ENCODE measurements around the gene C1R. TPM values are rescaled to one million over a fixed set of nuclear protein-coding genes. Genes with fewer than 3 reads are reported as not detected.

The C1R gene
- total RNA-seq, 1 experiment from 2014 or later: 9.6 TPM

GRCh38 chr12:7139200-7139599 lies 47.0 kb upstream of the C1R start:
- Histone ChIP-seq H3K9me2 (replicated peaks; ENCODE audit: low read length) (no peaks in the 10 kb centered on the region), H3F3A (ENCODE audit: low read length, unreplicated experiment) (no peaks in the 10 kb centered on the region), H3K27me3 (ENCODE audit: low read length) (no peaks in the 10 kb centered on the region), H3K27ac (ENCODE audit: low read length) (no peak overlapping the region), H3K36me3 (ENCODE audit: low read depth, low read length) (no peaks in the 10 kb centered on the region), H3K9ac (ENCODE audit: low read length) (no peak overlapping the region), H3K4me2 (ENCODE audit: low read length) (no peak overlapping the region), H2AFZ (ENCODE audit: low read length) (no peak overlapping the region), H3K9me3 (ENCODE audit: low read length) (no peaks in the 10 kb centered on the region), H3K4me3 (ENCODE audit: low read length) (no peak overlapping the region), H3K79me2 (ENCODE audit: low read length) (no peaks in the 10 kb centered on the region), H4K20me1 (ENCODE audit: low read length) (no peaks in the 10 kb centered on the region), H3K4me1 (ENCODE audit: insufficient read depth, low read length) (no peaks in the 10 kb centered on the region)
- intact Hi-C loops (cut with micrococcal nuclease): no loop called here
- ATAC-seq: no peak
- POLR2A ChIA-PET (ENCODE audit: unreplicated experiment): no interaction called here
- CTCF ChIA-PET: no interaction called here
- TF ChIP-seq EZH2 (IDR thresholded peaks at IDR 0.05; ENCODE audit: low read length, unreplicated experiment) (no peak), EZH2phosphoT487 (IDR thresholded peaks at IDR 0.05; ENCODE audit: borderline replicate concordance, low read length) (no peak)
- TF ChIP-seq, protein P1, sequence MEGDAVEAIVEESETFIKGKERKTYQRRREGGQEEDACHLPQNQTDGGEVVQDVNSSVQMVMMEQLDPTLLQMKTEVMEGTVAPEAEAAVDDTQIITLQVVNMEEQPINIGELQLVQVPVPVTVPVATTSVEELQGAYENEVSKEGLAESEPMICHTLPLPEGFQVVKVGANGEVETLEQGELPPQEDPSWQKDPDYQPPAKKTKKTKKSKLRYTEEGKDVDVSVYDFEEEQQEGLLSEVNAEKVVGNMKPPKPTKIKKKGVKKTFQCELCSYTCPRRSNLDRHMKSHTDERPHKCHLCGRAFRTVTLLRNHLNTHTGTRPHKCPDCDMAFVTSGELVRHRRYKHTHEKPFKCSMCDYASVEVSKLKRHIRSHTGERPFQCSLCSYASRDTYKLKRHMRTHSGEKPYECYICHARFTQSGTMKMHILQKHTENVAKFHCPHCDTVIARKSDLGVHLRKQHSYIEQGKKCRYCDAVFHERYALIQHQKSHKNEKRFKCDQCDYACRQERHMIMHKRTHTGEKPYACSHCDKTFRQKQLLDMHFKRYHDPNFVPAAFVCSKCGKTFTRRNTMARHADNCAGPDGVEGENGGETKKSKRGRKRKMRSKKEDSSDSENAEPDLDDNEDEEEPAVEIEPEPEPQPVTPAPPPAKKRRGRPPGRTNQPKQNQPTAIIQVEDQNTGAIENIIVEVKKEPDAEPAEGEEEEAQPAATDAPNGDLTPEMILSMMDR (conservative IDR thresholded peaks at IDR 0.05; ENCODE audit: low read depth, low read length): no peak
- no TSS peak for BruUV-seq (replicated peaks)
- no peak for DNase-seq

DNA sequence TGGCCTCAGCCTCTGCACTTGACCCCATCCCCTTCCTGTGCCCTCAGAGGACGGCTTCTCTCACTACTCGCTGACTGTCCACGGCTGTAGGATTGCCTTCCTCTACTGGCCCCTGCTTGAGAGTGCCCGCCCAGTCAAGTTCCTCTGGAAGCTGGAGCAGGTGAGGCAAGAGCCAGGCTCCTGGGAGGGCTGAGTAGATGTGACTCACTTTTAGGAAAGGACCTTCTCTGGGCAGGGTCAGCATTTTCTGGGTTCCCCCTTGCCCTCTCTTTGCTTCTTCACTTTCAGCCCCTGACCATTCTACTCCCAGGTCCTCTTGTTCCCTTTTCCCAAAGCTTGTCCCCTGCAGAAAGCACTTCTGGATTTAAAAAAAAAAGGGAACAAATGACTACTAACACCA lies 45.7 kb upstream of the C1R start:
- Histone ChIP-seq H3K4me2 (ENCODE audit: low read length) (no peak overlapping the region), H4K20me1 (ENCODE audit: low read length) (no peaks in the 10 kb centered on the region), H3K9me2 (replicated peaks; ENCODE audit: low read length) (no peaks in the 10 kb centered on the region), H2AFZ (ENCODE audit: low read length) (no peak overlapping the region), H3K27ac (ENCODE audit: low read length) (no peak overlapping the region), H3K4me3 (ENCODE audit: low read length) (no peak overlapping the region), H3K9ac (ENCODE audit: low read length) (no peak overlapping the region), H3F3A (ENCODE audit: low read length, unreplicated experiment) (no peaks in the 10 kb centered on the region), H3K4me1 (ENCODE audit: insufficient read depth, low read length) (no peaks in the 10 kb centered on the region), H3K9me3 (ENCODE audit: low read length) (no peaks in the 10 kb centered on the region), H3K79me2 (ENCODE audit: low read length) (no peaks in the 10 kb centered on the region), H3K36me3 (ENCODE audit: low read depth, low read length) (no peaks in the 10 kb centered on the region), H3K27me3 (ENCODE audit: low read length) (no peaks in the 10 kb centered on the region)
- TF ChIP-seq EZH2phosphoT487 (IDR thresholded peaks at IDR 0.05; ENCODE audit: borderline replicate concordance, low read length) (no peak), EZH2 (IDR thresholded peaks at IDR 0.05; ENCODE audit: low read length, unreplicated experiment) (no peak)
- TF ChIP-seq, protein P1 (conservative IDR thresholded peaks at IDR 0.05; ENCODE audit: low read depth, low read length): no peak
- CTCF ChIA-PET: no interaction called here
- no peak for ATAC-seq
- intact Hi-C loops (cut with micrococcal nuclease): no loop called here
- no TSS peak for BruUV-seq (replicated peaks)
- POLR2A ChIA-PET (ENCODE audit: unreplicated experiment): no interaction called here
- no peak for DNase-seq

DNA sequence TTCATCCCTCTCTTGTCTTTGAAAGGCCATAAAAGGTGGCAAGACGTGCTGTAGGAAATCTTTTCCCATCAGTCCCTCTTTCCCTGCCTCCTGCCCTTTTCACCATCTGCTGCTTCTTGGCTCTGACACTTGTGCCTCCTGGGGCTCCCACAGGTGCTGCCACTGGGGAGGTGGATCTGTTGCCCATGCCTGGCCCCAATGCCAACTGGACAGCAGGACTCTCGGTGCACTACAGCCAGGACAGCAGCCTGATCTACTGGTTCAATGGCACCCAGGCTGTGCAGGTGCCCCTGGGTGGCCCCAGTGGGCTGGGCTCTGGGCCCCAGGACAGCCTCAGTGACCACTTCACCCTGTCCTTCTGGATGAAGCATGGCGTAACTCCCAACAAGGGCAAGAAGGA lies 44.4 kb upstream of the C1R start:
- Histone ChIP-seq H3K36me3 (ENCODE audit: low read depth, low read length) (no peaks in the 10 kb centered on the region), H2AFZ (ENCODE audit: low read length) (no peak overlapping the region), H3K4me2 (ENCODE audit: low read length) (no peak overlapping the region), H3K9me2 (replicated peaks; ENCODE audit: low read length) (no peaks in the 10 kb centered on the region), H3K4me3 (ENCODE audit: low read length) (no peak overlapping the region), H4K20me1 (ENCODE audit: low read length) (no peaks in the 10 kb centered on the region), H3K4me1 (ENCODE audit: insufficient read depth, low read length) (no peaks in the 10 kb centered on the region), H3K79me2 (ENCODE audit: low read length) (no peaks in the 10 kb centered on the region), H3K27ac (ENCODE audit: low read length) (no peak overlapping the region), H3F3A (ENCODE audit: low read length, unreplicated experiment) (no peaks in the 10 kb centered on the region), H3K9ac (ENCODE audit: low read length) (no peak overlapping the region), H3K9me3 (ENCODE audit: low read length) (no peaks in the 10 kb centered on the region), H3K27me3 (ENCODE audit: low read length) (no peaks in the 10 kb centered on the region)
- POLR2A ChIA-PET (ENCODE audit: unreplicated experiment): no interaction called here
- intact Hi-C loops (cut with micrococcal nuclease): no loop called here
- ATAC-seq: no peak
- no TSS peak for BruUV-seq (replicated peaks)
- no peak for DNase-seq
- TF ChIP-seq, protein P1 (conservative IDR thresholded peaks at IDR 0.05; ENCODE audit: low read depth, low read length): no peak
- TF ChIP-seq EZH2 (IDR thresholded peaks at IDR 0.05; ENCODE audit: low read length, unreplicated experiment): no peak
- no peak for TF ChIP-seq EZH2phosphoT487 (IDR thresholded peaks at IDR 0.05; ENCODE audit: borderline replicate concordance, low read length)
- CTCF ChIA-PET: no interaction called here
